Memory B cell (primary cell): ENCODE data around the gene GOLGA1.

Source experiments
- ATAC-seq: fragments of 150-1000 bp; cut with Tn5 transposase; 2 replicates; pipeline ENCODE4 v1.10.0; 2021; ENCODE audit warnings: low read depth, mild to moderate bottlenecking, moderate library complexity
- DNase-seq, 2 donors: peaks; one replicate each; pipeline ENCODE4 v3.0.0; 2022; ENCODE audit warnings: low spot score in 2 of 2
- H3K27ac Mint-ChIP-seq: one replicate; pipeline ENCODE4 v1.8.0; 2022; ENCODE audit warnings: mild to moderate bottlenecking, moderate library complexity, mixed read lengths
- H3K27me3 Mint-ChIP-seq: one replicate; pipeline ENCODE4 v1.8.0; 2022; ENCODE audit warnings: mixed read lengths
- H3K36me3 Mint-ChIP-seq: one replicate; pipeline ENCODE4 v1.8.0; 2022; ENCODE audit warnings: mild to moderate bottlenecking, mixed read lengths
- H3K4me1 Mint-ChIP-seq: one replicate; pipeline ENCODE4 v1.8.0; 2022; ENCODE audit warnings: mixed read lengths
- H3K4me3 Mint-ChIP-seq: one replicate; pipeline ENCODE4 v1.8.0; 2022; ENCODE audit warnings: mild to moderate bottlenecking, moderate library complexity, mixed read lengths
- H3K9me3 Mint-ChIP-seq: one replicate; pipeline ENCODE4 v1.8.0; 2022; ENCODE audit warnings: mixed read lengths

GOLGA1 gene

GRCh38 chr9:124835026-124835557 is 105.8 kb downstream of the GOLGA1 start:
- Mint-ChIP-seq H3K9me3 (no peaks in the 10 kb centered on the region), H3K27ac (no peak overlapping the region), H3K27me3 (peaks cover 14% of the 10 kb centered on the region), H3K36me3 (no peaks in the 10 kb centered on the region), H3K4me3 (no peak overlapping the region), H3K4me1 (no peaks in the 10 kb centered on the region)
- DNase-seq (no peak), ATAC-seq (no peak)

- no peak overlapping the region for H3K27ac Mint-ChIP-seq
- DNase-seq (no peak), ATAC-seq (no peak)
- H3K4me1 Mint-ChIP-seq, result no peaks in the 10 kb centered on the region
- no peaks in the 10 kb centered on the region for H3K9me3 Mint-ChIP-seq
- peaks cover 14% of the 10 kb centered on the region for H3K27me3 Mint-ChIP-seq
- no peaks in the 10 kb centered on the region for H3K36me3 Mint-ChIP-seq
- no peak overlapping the region for H3K4me3 Mint-ChIP-seq
Measured at GRCh38 chr9:124834591-124834990, 106.3 kb downstream of the GOLGA1 start.

- Mint-ChIP-seq H3K9me3 (peaks cover 5% of the 10 kb centered on the region), H3K27ac (no peak overlapping the region), H3K4me3 (no peak overlapping the region), H3K27me3 (peaks cover 9% of the 10 kb centered on the region), H3K4me1 (peaks cover 4% of the 10 kb centered on the region), H3K36me3 (no peaks in the 10 kb centered on the region)
- DNase-seq (no peak), ATAC-seq (no peak)
Measured at GRCh38 chr9:124831642-124832364, 109.1 kb downstream of the GOLGA1 start.

GRCh38 chr9:124830593-124830992 is 110.3 kb downstream of the GOLGA1 start:
- Mint-ChIP-seq H3K4me3 (no peak overlapping the region), H3K9me3 (peaks cover 5% of the 10 kb centered on the region), H3K27me3 (peaks cover 6% of the 10 kb centered on the region), H3K36me3 (no peaks in the 10 kb centered on the region), H3K4me1 (peaks cover 4% of the 10 kb centered on the region), H3K27ac (no peak overlapping the region)
- ATAC-seq (no peak), DNase-seq (no peak)

GRCh38 chr9:124829334-124829669 is 111.6 kb downstream of the GOLGA1 start:
- DNase-seq, result no peak
- Mint-ChIP-seq H3K27ac (no peak overlapping the region), H3K4me1 (peaks cover 4% of the 10 kb centered on the region), H3K27me3 (peaks cover 4% of the 10 kb centered on the region), H3K4me3 (no peak overlapping the region), H3K36me3 (no peaks in the 10 kb centered on the region), H3K9me3 (peaks cover 5% of the 10 kb centered on the region)
- ATAC-seq, result no peak

- no peak overlapping the region for H3K4me3 Mint-ChIP-seq
- no peak for ATAC-seq
- H3K36me3 Mint-ChIP-seq, result no peaks in the 10 kb centered on the region
- no peak for DNase-seq
- H3K27ac Mint-ChIP-seq, result no peak overlapping the region
- H3K27me3 Mint-ChIP-seq, result peaks cover 4% of the 10 kb centered on the region
- peaks cover 5% of the 10 kb centered on the region for H3K9me3 Mint-ChIP-seq
- peaks cover 4% of the 10 kb centered on the region for H3K4me1 Mint-ChIP-seq
Measured at GRCh38 chr9:124828489-124829333, 112.2 kb downstream of the GOLGA1 start.
